Liver (tissue), 9 donors: ENCODE data around the gene CCL19. TPM values are rescaled to one million over a fixed set of nuclear protein-coding genes. Genes with fewer than 3 reads are reported as not detected.

ENCODE experiments used
- DNase-seq: peaks from one replicate; pipeline ENCODE4 v3.0.0-alpha.2; 2017; ENCODE audit warnings: low spot score
- H3K27ac ChIP-seq, 2 donors: one replicate each; pipeline ENCODE4 v1.7.0; 2013; ENCODE audit warnings: inconsistent platforms in 2 of 2, low read length in 2 of 2, control low read depth in 1 of 2, low read depth in 1 of 2, mild to moderate bottlenecking in 1 of 2
- H3K27me3 ChIP-seq, 4 donors: one replicate each; pipeline versions ENCODE4 v1.6.1 to v1.7.0; 2013; ENCODE audit warnings: low read length in 3 of 4, inconsistent platforms in 1 of 4, mild to moderate bottlenecking in 1 of 4, moderate library complexity in 1 of 4; ENCODE audit not compliant: control insufficient read depth in 4 of 4, insufficient read depth in 4 of 4
- H3K36me3 ChIP-seq, 4 donors: one replicate each; pipeline versions ENCODE4 v1.6.1 to v1.7.0; 2013; ENCODE audit warnings: low read length in 3 of 4, mild to moderate bottlenecking in 3 of 4, low read depth in 1 of 4, moderate library complexity in 1 of 4; ENCODE audit not compliant: control insufficient read depth in 4 of 4, insufficient read depth in 3 of 4
- H3K4me1 ChIP-seq, 4 donors: one replicate each; pipeline versions ENCODE4 v1.6.1 to v1.7.0; 2013; ENCODE audit warnings: low read length in 3 of 4, mild to moderate bottlenecking in 3 of 4, moderate library complexity in 1 of 4; ENCODE audit not compliant: control insufficient read depth in 4 of 4, insufficient read depth in 4 of 4
- H3K4me3 ChIP-seq, 3 donors: one replicate each; pipeline versions ENCODE4 v1.6.1 to v1.7.0; 2013; ENCODE audit warnings: low read length in 3 of 3, control low read depth in 1 of 3, low read depth in 1 of 3, mild to moderate bottlenecking in 1 of 3
- H3K9ac ChIP-seq, 2 donors: one replicate each; pipeline ENCODE4 v1.7.0; 2013; ENCODE audit warnings: low read length in 2 of 2, mild to moderate bottlenecking in 2 of 2, moderate library complexity in 2 of 2, control low read depth in 1 of 2, low read depth in 1 of 2
- H3K9me3 ChIP-seq, 4 donors: one replicate each; pipeline versions ENCODE4 v1.6.1 to v1.7.0; 2013; ENCODE audit warnings: low read length in 3 of 4; ENCODE audit not compliant: control insufficient read depth in 4 of 4
- ATF3 ChIP-seq: IDR thresholded peaks from 2 replicates; pipeline ENCODE4 v1.6.1; 2016; ENCODE audit warnings: antibody characterized with exemption
- CTCF ChIP-seq: fragments of 150-350 bp; IDR thresholded peaks from 2 replicates; pipeline ENCODE4 v1.5.1; 2017; ENCODE audit warnings: improper control_type of control experiment, low read depth, low read length; ENCODE audit not compliant: missing input control
- EGR1 ChIP-seq, 2 donors: IDR thresholded peaks; 2 replicates each; pipeline ENCODE4 v1.6.1; 2016 to 2018; ENCODE audit warnings: antibody characterized with exemption in 2 of 2, low read depth in 2 of 2
- FOXA1 ChIP-seq: IDR thresholded peaks from 2 replicates; pipeline ENCODE4 v1.6.1; 2016; ENCODE audit warnings: antibody characterized with exemption
- FOXA2 ChIP-seq: IDR thresholded peaks from 2 replicates; pipeline ENCODE4 v1.6.1; 2016; ENCODE audit warnings: antibody characterized with exemption
- GABPA ChIP-seq, 2 donors: IDR thresholded peaks in 1 of 2; conservative IDR thresholded peaks in 1 of 2; 2 replicates each; pipeline ENCODE4 v1.6.1; 2016; ENCODE audit warnings: antibody characterized with exemption in 2 of 2, mild to moderate bottlenecking in 1 of 2, moderate library complexity in 1 of 2
- HNF4A ChIP-seq, 2 donors: conservative IDR thresholded peaks; 2 replicates each; pipeline ENCODE4 v1.6.1; 2016; ENCODE audit warnings: antibody characterized with exemption in 2 of 2, mild to moderate bottlenecking in 2 of 2
- HNF4G ChIP-seq: IDR thresholded peaks from 2 replicates; pipeline ENCODE4 v1.6.1; 2016; ENCODE audit warnings: antibody characterized with exemption
- JUND ChIP-seq, 2 donors: IDR thresholded peaks; 2 replicates each; pipeline ENCODE4 v1.6.1; 2016; ENCODE audit warnings: antibody characterized with exemption in 2 of 2
- MAX ChIP-seq: IDR thresholded peaks from 2 replicates; pipeline ENCODE4 v1.6.1; 2016; ENCODE audit warnings: antibody characterized with exemption
- NR2F2 ChIP-seq: IDR thresholded peaks from 2 replicates; pipeline ENCODE4 v1.6.1; 2016; ENCODE audit warnings: antibody characterized with exemption
- RAD21 ChIP-seq, 2 donors: IDR thresholded peaks; 2 replicates each; pipeline ENCODE4 v1.6.1; 2016; ENCODE audit warnings: antibody characterized with exemption in 2 of 2, mild to moderate bottlenecking in 2 of 2
- REST ChIP-seq: IDR thresholded peaks from 2 replicates; pipeline ENCODE4 v1.6.1; 2016; ENCODE audit warnings: antibody characterized with exemption, mild to moderate bottlenecking
- SP1 ChIP-seq: IDR thresholded peaks from 2 replicates; pipeline ENCODE4 v1.6.1; 2018; ENCODE audit warnings: antibody characterized with exemption, mild to moderate bottlenecking
- YY1 ChIP-seq: IDR thresholded peaks from 2 replicates; pipeline ENCODE4 v1.6.1; 2016; ENCODE audit warnings: antibody characterized with exemption, mild to moderate bottlenecking
- ZBTB33 ChIP-seq: IDR thresholded peaks from 2 replicates; pipeline ENCODE4 v1.6.1; 2016; ENCODE audit warnings: antibody characterized with exemption
- WGBS: extraction: QIAGEN DNeasy Blood & Tissue Kit; methylation state at CpG from one replicate; pipeline ENCODE4 v1.1.7; 2013; 5-methylcytosine and 5-hydroxymethylcytosine counted together
- polyA plus RNA-seq, 2 donors: library from polyadenylated mRNA; stranded (reverse) in 1 of 2; unstranded in 1 of 2; fragments of 200-250 nt in 1 of 2; fragments of >200 nt in 1 of 2; fragmentation: Nextera tagmentation in 1 of 2; extraction: Ambion mirVana in 1 of 2; gene quantifications; one replicate each; pipeline versions ENCODE4 v1.2.1 to v1.2.3, GENCODE V29; 2013 to 2015
- total RNA-seq, 2 donors: library from RNA; depleted of rRNA; stranded (reverse); fragments of >200 nt; gene quantifications; one replicate each; pipeline ENCODE4 v1.2.3, GENCODE V29; 2014
- donor health status: healthy.
- donor health status: healthy.
- donor health status: healthy.
- donor health status: healthy.
- donor health status: healthy.

Gene CCL19
- total and polyA plus RNA-seq, 4 donors: 0.33 to 2.9 (median 0.65) TPM; not detected in 1

- Histone ChIP-seq H3K36me3 (no peaks in the 10 kb centered on the region), H3K4me3 (no peak overlapping the region), H3K27ac (no peak overlapping the region), H3K4me1 (peaks cover 0 to 12% (median 8%) of the 10 kb centered on the region in 4 donors), H3K9me3 (no peaks in the 10 kb centered on the region), H3K9ac (no peak overlapping the region), H3K27me3 (no peaks in the 10 kb centered on the region)
- WGBS: 86% methylated on average over 7 of the region's 7 CpGs
- TF ChIP-seq HNF4G (no peak), REST (no peak), RAD21 (IDR thresholded peaks at IDR 0.05) (no peak), EGR1 (IDR thresholded peaks at IDR 0.05; ENCODE audit: low read depth in 2 of 2) (no peak), JUND (IDR thresholded peaks at IDR 0.05) (no peak), CTCF (no peak), SP1 (no peak), ZBTB33 (no peak), ATF3 (no peak), FOXA1 (no peak), NR2F2 (no peak), HNF4A (conservative IDR thresholded peaks at IDR 0.05) (no peak), FOXA2 (no peak), GABPA (IDR thresholded peaks at IDR 0.05 in 1 of 2, conservative IDR thresholded peaks at IDR 0.05 in 1 of 2) (no peak)
- DNase-seq: no peak
Observed at GRCh38 chr9:34715639-34716215, 24.7 kb upstream of the CCL19 start.

GRCh38 chr9:34714007-34714406 is 22.9 kb upstream of the CCL19 start:
- no peak overlapping the region for H3K9ac ChIP-seq
- no peaks in the 10 kb centered on the region for H3K9me3 ChIP-seq
- DNase-seq: no peak
- no peak overlapping the region for H3K4me3 ChIP-seq
- no peak overlapping the region for H3K27ac ChIP-seq
- peaks cover 0 to 23% (median 10%) of the 10 kb centered on the region in 4 donors for H3K4me1 ChIP-seq
- H3K36me3 ChIP-seq: no peaks in the 10 kb centered on the region
- H3K27me3 ChIP-seq: no peaks in the 10 kb centered on the region
- TF ChIP-seq FOXA1 (no peak), ZBTB33 (no peak), MAX (no peak), GABPA (IDR thresholded peaks at IDR 0.05 in 1 of 2, conservative IDR thresholded peaks at IDR 0.05 in 1 of 2) (no peak), REST (no peak), ATF3 (no peak), RAD21 (IDR thresholded peaks at IDR 0.05) (no peak), JUND (IDR thresholded peaks at IDR 0.05) (no peak), EGR1 (IDR thresholded peaks at IDR 0.05; ENCODE audit: low read depth in 2 of 2) (no peak), YY1 (no peak)
